ENCODE data around the gene FARSB. TPM values are rescaled to one million over a fixed set of nuclear protein-coding genes. Genes with fewer than 3 reads are reported as not detected.

FARSB gene
- total RNA-seq, 1 experiment from 2014 or later, result 50.7 TPM

GRCh38 chr2:222563106-222563718 is 92.7 kb downstream of the FARSB start:
- Histone ChIP-seq H3K79me2 (ENCODE audit: insufficient read depth, low read length) (no peaks in the 10 kb centered on the region), H3K4me1 (ENCODE audit: control insufficient read depth in 1 of 2, insufficient read depth in 2 of 2, low read length in 2 of 2) (no peaks in the 10 kb centered on the region), H3K27ac (ENCODE audit: low read depth, low read length) (no peak overlapping the region), H3K4me2 (ENCODE audit: low read length) (no peak overlapping the region), H3K9ac (ENCODE audit: low read length) (no peak overlapping the region), H3K27me3 (ENCODE audit: insufficient read depth, low read length) (no peaks in the 10 kb centered on the region), H4K20me1 (ENCODE audit: insufficient read depth) (no peaks in the 10 kb centered on the region), H3K4me3 (replicated peaks in 1 of 2; ENCODE audit: low read depth in 1 of 2, low read length in 2 of 2) (no peak overlapping the region), H2AFZ (ENCODE audit: low read depth, low read length, poor library complexity, severe bottlenecking) (no peak overlapping the region), H3K36me3 (ENCODE audit: control insufficient read depth in 1 of 2, insufficient read depth in 2 of 2, low read length in 2 of 2) (peaks cover 0 to 6% of the 10 kb centered on the region in 2 experiments; a peak in 1 of 4 replicates), H3K9me3 (ENCODE audit: control insufficient read depth in 1 of 2, insufficient read depth in 1 of 2, low read depth in 1 of 2, low read length in 2 of 2) (no peaks in the 10 kb centered on the region), H3K9me2 (ENCODE audit: insufficient read depth) (no peaks in the 10 kb centered on the region)
- ChIA-PET RAD21 (ENCODE audit: low non-redundant PET in 1 of 2, low total read pairs in 2 of 2, uncharacterized antibody in 2 of 2, unreplicated experiment in 2 of 2) (no interaction called here), POLR2A (no interaction called here), CTCF (no interaction called here)
- no peak for TF ChIP-seq CEBPB (IDR thresholded peaks at IDR 0.05; ENCODE audit: low read depth)
- no peak for TF ChIP-seq SRF (IDR thresholded peaks at IDR 0.05; ENCODE audit: low read depth)
- TF ChIP-seq ZNF274 (IDR thresholded peaks at IDR 0.05; ENCODE audit: low read depth, low read length), result no peak
- no peak for TF ChIP-seq EGR1 (IDR thresholded peaks at IDR 0.05; ENCODE audit: low read depth)
- TF ChIP-seq EZH2phosphoT487 (IDR thresholded peaks at IDR 0.05; ENCODE audit: borderline replicate concordance), result no peak
- no peak for TF ChIP-seq FOSL1 (IDR thresholded peaks at IDR 0.05; ENCODE audit: low read depth)
- no peak for TF ChIP-seq POLR2AphosphoS5 (IDR thresholded peaks at IDR 0.05; ENCODE audit: low read depth, low read length)
- TF ChIP-seq MAX (IDR thresholded peaks at IDR 0.05), result no peak
- no peak for TF ChIP-seq ELF1 (IDR thresholded peaks at IDR 0.05; ENCODE audit: borderline replicate concordance, low read depth)
- TF ChIP-seq CBX3 (IDR thresholded peaks at IDR 0.05; ENCODE audit: low read depth), result no peak
- TF ChIP-seq JUND (IDR thresholded peaks at IDR 0.05), result no peak
- no peak for TF ChIP-seq ATF3 (IDR thresholded peaks at IDR 0.05)
- TF ChIP-seq RAD21 (IDR thresholded peaks at IDR 0.05; ENCODE audit: low read depth), result no peak
- no peak for TF ChIP-seq ZBTB33 (IDR thresholded peaks at IDR 0.05; ENCODE audit: extremely low read depth, insufficient replicate concordance, low read length)
- no peak for TF ChIP-seq ZFX (IDR thresholded peaks at IDR 0.05)
- no peak for TF ChIP-seq EZH2 (IDR thresholded peaks at IDR 0.05)
- TF ChIP-seq CTCF (IDR thresholded peaks at IDR 0.05 in 2 of 3, conservative IDR thresholded peaks at IDR 0.05 in 1 of 3; ENCODE audit: borderline replicate concordance in 1 of 3, insufficient read depth in 1 of 3, low read depth in 2 of 3, low read length in 2 of 3), result no peak
- TF ChIP-seq YY1 (IDR thresholded peaks at IDR 0.05; ENCODE audit: extremely low read depth, insufficient replicate concordance, low read depth, low read length), result no peak
- TF ChIP-seq SIN3A (IDR thresholded peaks at IDR 0.05; ENCODE audit: low read depth), result no peak
- BruUV-seq (replicated peaks), result no TSS peak
- intact Hi-C loops (cut with micrococcal nuclease), result loop anchor here (5.0 kb wide), 2 partner anchors 506 to 526 kb away; no protein-coding TSS in a partner anchor
- no peak for ATAC-seq
- no peak for DNase-seq (ENCODE audit: low read depth, low spot score)
